GM06990 (cell line): ENCODE data around the gene ADAMTSL1.

Experiments used
- DNase-seq: peaks from one replicate; pipeline ENCODE4 v3.0.0-alpha.2; 2011; ENCODE audit not compliant: insufficient read length; ENCODE audit errors: extremely low read depth
- H3K27me3 ChIP-seq: replicated peaks from 2 replicates; pipeline ENCODE4 v1.6.0; 2011; ENCODE audit warnings: low read length; ENCODE audit not compliant: control insufficient read depth, insufficient read depth
- H3K36me3 ChIP-seq: 2 replicates; pipeline ENCODE4 v1.5.1; 2011; ENCODE audit warnings: low read length; ENCODE audit not compliant: control insufficient read depth, insufficient read depth
- H3K4me3 ChIP-seq: replicated peaks from 2 replicates; pipeline ENCODE4 v1.5.1; 2011; ENCODE audit warnings: low read depth, mild to moderate bottlenecking, control low read depth, low read length
- CTCF ChIP-seq: IDR thresholded peaks from 2 replicates; pipeline ENCODE4 v1.5.1; 2011; ENCODE audit warnings: low read length, control low read depth, mild to moderate bottlenecking, inconsistent platforms; ENCODE audit not compliant: insufficient read depth, poor library complexity, severe bottlenecking

Gene ADAMTSL1

DNA sequence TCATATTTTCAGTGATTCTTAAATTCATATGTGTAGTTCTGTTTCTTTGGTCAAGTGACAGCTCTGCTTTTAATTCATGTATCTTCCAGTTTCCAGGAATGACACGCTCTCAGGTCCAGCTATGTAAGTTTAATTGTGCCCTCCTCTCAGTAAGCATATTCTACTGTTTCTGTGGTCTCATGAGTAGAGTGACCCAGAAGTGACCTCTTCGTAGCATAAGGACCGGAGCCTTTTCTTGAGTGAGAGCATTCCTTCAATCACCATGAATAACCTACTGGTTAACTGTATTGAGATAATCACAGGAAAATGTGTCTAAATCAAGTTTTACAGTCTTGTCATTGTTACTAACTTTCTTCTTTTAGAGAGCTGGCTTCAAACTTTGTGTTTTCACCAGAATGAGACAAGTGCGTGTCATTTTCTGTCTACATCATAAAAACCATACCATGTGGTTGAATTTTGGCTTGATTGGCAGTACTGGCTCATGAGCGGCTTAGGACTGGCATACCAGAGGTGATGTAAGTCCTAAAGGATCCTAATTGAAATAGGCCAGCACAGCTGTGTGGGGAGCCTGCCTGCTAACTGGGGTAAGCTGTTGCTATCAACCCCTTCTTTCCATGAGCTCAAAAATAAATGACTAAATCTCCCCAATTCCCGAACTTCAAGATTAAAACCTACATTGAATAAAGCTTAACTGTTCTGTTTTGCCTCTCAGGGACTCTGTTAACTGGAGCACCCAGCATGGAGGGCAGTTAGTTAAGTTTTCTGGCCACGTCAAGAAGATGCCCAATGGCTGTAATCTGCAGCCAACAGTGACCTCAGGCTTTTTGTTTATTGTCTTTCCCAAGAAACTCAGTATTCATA lies 4.8 kb downstream of the ADAMTSL1 start:
- no peak for DNase-seq

GRCh38 chr9:18479405-18479804 lies 5.5 kb downstream of the ADAMTSL1 start:
- no peak overlapping the region for H3K4me3 ChIP-seq
- DNase-seq: no peak
- H3K27me3 ChIP-seq: no peaks in the 10 kb centered on the region
- TF ChIP-seq CTCF: no peak
- H3K36me3 ChIP-seq: no peaks in the 10 kb centered on the region

More for the DNA sequence above, 4.8 kb downstream of the ADAMTSL1 start:
- no peaks in the 10 kb centered on the region; the same call in 1 of the 2 replicates for H3K27me3 ChIP-seq
- H3K36me3 ChIP-seq: no peaks in the 10 kb centered on the region
- no peak overlapping the region for H3K4me3 ChIP-seq
- no peak for TF ChIP-seq CTCF

- Histone ChIP-seq H3K4me3 (no peak overlapping the region), H3K36me3 (no peaks in the 10 kb centered on the region), H3K27me3 (no peaks in the 10 kb centered on the region)
- TF ChIP-seq CTCF: no peak
- DNase-seq: no peak
Observed at GRCh38 chr9:18480662-18481093, 6.7 kb downstream of the ADAMTSL1 start.

DNA sequence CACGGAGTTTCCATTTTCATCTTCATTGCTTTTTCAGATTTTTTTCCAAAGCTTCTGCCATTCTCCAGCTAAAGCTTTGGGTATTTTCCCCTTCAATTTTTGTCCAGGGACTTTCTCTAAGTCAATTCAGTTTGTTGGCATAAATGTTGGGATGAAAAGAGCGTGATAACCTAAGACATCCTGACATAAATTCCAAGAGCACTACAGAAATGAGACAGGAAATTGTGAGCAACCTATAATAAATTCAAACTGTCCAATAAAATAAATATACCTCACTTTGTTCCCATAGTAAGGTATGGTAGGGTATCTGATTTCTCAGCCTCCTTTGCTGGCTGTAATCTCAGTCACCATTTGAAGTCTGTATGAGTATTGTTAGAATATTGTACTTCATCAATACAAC lies 8.4 kb downstream of the ADAMTSL1 start:
- TF ChIP-seq CTCF: no peak
- no peaks in the 10 kb centered on the region for H3K36me3 ChIP-seq
- H3K4me3 ChIP-seq: no peak overlapping the region
- no peaks in the 10 kb centered on the region for H3K27me3 ChIP-seq
- no peak for DNase-seq

- no peak overlapping the region for H3K4me3 ChIP-seq
- no peak for DNase-seq
- no peaks in the 10 kb centered on the region for H3K36me3 ChIP-seq
- no peaks in the 10 kb centered on the region; the same call in 1 of the 2 replicates for H3K27me3 ChIP-seq
- TF ChIP-seq CTCF: no peak
Observed at GRCh38 chr9:18485714-18486113, 11.8 kb downstream of the ADAMTSL1 start.

DNA sequence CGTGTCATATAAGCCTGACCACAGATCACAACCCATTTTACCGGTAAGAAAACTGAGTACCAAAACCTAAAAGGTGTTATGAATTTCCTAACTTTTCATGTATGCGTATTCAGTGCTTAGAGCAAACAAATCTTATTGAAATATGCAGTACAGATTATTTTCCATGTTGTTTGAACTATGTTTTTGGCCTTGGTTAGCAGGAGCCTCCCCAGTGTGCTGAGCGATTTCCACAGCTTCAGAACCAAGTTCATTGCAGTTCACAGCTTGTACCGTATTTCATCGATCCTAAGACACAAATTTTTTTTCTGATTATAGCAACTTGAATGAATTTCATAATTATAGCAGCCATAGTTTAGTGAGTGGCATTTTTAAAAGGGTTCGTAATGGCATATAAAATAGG lies 13.7 kb downstream of the ADAMTSL1 start:
- TF ChIP-seq CTCF: no peak
- Histone ChIP-seq H3K27me3 (no peaks in the 10 kb centered on the region; the same call in 1 of the 2 replicates), H3K36me3 (no peaks in the 10 kb centered on the region), H3K4me3 (no peak overlapping the region)
- no peak for DNase-seq
